ENCODE data around the gene GNL2.
A peak's percentile ranks its signal among the peaks of the same experiment; 100 is the strongest.

The GNL2 gene

DNA sequence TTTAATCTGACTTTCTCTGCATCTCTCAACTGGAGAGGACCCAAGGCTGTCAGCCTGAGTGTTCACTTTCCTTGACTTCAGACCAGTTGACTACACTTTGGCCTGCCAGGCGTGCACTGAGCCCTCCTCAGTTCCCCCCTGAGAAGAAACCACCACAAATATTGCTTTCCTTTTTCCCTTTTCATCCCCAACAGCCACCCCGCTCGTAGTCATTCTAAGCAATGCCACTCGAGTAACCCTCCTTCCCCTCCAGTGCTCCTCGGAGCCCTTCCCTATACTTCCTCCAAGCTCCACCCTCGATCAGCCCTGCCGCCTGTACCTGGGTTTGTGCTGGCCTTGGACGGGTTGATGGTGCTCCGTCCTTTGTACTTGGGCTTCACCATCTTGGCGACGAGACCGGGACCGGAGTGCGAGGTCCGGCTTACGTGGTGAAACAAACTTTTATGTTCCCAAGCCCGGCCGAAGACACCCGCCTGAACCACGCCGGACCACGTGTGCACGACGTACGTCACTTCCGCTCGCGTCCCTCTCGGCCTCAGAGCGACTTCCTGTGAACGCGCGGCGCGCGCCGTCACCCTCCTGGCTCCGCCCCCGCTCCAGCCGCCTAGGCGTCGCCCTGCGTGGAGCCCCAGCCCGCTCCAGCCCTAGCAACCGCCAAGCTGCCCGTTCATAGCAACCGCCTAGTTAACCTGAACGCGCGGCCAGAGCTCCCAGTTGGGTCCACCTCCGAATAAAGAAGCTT, at the start of gene GNL2:
TSS of gene GNL2 (minus strand) at position 498 of the 742 bp plus-strand sequence. CDS start at position 383, 115 bp downstream.
- DNase-seq (ENCODE audit: insufficient read length, low spot score) (peak; percentile 95), FAIRE-seq (peak; percentile 89)

DNA sequence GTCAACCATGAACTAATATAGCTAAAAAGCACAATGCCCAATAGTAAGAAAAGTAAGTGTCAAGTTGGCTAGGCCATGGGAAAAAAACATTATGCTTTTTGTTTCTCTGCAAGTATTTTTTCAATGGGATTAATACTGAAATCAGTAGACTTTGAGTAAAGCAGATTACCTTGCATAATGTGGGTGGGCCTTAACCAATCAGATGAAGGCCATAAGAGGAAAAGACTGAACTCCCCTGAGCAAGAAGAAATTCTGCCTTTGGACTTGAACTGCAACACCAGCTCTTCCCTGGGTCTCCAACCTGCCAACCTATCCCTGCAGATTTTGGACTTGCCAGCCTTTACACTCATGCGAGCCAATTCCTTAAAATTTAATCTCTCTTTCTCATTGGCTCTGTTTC, 45.3 kb upstream of the GNL2 start:
- DNase-seq (ENCODE audit: insufficient read length, low spot score) (no peak), FAIRE-seq (no peak)

DNA sequence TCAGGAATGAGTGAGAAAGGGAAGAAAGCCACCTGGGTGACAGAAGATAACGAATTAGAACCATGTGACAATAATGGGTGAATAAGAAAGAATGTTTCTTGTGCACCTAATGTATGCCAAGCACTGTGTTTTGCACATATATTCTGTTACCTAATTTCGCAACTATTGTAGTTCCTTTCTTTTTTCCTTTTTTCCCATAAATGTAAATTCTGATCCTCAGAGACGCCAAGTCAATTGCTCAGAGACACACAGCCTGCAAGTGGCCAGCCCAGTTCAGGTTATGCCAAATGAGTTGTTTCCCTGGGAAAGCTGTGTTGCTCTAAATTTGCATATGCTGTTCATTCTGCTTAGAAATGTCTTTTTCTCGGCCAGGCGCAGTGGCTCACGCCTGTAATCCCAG, 40.7 kb upstream of the GNL2 start:
- no peak for DNase-seq (ENCODE audit: insufficient read length, low spot score)
- no peak for FAIRE-seq

DNA sequence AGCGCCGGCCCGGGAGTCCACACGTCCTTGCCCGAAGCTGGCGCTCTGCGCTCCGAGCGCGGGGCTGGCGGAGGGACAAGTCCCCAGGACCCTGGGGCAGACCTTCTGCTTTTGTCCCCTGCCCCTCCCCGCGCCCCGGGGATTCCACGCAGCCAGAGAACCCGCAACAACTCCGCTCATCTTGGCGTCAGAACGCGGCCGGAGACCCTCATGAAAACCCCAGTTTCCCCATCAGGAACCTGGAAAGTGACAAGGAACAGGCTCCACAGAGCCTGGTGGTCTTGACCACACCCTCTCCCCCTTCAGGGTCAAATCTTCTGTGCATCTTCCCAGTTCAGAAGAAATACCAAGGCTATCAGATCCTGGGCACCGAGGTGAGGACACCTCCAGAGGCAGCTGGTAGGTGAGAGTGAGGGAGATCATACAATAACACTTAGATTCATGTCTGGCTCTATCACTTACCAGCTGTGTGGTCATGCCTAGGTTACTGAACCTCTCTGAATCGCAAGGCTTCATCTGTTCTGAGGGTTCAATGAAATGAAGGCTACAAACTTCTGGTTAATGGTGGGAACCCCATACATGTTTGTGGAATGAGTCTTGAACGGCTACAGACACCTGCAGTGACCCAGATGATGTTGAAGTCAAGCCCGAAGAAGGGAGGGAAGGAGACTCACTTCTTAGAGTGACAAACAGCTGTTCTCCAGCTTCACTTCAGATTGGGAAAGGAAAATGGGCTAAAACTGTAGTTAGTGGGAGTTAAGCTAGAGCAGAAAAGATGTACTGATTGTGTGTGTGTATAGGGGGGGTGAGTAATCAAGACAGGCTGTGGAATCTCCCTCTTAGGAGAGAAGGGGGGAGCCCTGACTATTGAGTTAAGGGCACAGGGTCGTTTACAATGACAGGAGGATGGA, 39.5 kb upstream of the GNL2 start:
- no peak for FAIRE-seq

DNA sequence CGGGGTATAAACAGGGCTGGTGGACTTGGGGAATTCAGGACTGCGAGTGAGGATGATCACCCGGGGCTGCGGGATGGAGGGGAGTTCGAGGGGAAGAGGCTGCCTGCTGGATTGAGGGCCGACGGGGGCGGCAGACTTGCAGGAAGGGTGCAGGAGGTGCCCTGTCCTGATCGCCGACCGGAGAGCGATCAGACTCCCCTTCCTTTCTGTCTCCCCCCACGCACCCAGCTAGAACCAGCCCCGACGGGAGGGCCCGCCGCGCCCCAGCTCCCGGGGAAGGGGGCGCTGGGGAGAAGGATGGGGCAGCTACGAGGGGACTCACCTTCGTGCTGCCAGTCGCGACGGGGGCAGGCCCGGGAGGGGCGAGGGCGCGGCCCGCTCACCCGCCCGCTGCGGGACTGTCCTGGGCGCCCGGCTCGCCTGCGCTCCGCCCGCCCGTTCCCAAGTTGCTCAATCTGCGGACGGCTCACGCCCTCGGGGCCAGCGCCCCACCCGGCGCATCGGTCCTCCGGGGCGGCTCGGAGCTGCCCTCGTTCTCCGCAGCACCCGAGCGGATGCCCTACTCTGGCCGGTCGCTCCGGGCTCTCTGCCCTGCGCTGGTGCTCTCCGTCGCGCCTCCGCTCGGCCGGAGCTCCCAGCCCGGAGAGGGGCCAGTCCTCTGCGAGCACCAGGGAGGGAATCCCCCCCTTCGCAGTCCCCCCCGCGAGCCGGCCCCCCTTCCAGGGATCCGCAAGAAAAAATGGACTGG, 38.7 kb upstream of the GNL2 start, which contains the start of gene RSPO1:
TSS of gene RSPO1 (minus strand) at position 649 of the 748 bp plus-strand sequence. CDS start 5,231 bp downstream, outside the sequence.
- FAIRE-seq (no peak), DNase-seq (ENCODE audit: insufficient read length, low spot score) (peak; percentile 40)

More for the DNA sequence above, 39.5 kb upstream of the GNL2 start:
- DNase-seq (ENCODE audit: insufficient read length, low spot score), result no peak

DNA sequence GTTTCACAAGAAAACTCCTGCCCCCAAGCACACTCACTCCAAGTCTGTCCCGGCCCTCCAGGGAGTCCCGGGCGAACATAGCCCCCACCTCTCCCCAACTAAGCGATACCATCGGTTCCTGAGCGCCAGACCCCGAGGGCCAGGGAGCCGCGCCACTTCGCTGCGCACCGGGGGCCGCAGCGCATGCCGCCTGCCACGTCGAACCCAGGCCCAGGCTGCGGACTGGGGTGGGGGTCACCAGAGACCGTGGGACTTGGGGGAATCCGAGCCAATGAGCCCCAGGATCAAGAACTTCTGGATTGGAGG, 38.2 kb upstream of the GNL2 start:
- no peak for FAIRE-seq
- no peak for DNase-seq (ENCODE audit: insufficient read length, low spot score)

DNA sequence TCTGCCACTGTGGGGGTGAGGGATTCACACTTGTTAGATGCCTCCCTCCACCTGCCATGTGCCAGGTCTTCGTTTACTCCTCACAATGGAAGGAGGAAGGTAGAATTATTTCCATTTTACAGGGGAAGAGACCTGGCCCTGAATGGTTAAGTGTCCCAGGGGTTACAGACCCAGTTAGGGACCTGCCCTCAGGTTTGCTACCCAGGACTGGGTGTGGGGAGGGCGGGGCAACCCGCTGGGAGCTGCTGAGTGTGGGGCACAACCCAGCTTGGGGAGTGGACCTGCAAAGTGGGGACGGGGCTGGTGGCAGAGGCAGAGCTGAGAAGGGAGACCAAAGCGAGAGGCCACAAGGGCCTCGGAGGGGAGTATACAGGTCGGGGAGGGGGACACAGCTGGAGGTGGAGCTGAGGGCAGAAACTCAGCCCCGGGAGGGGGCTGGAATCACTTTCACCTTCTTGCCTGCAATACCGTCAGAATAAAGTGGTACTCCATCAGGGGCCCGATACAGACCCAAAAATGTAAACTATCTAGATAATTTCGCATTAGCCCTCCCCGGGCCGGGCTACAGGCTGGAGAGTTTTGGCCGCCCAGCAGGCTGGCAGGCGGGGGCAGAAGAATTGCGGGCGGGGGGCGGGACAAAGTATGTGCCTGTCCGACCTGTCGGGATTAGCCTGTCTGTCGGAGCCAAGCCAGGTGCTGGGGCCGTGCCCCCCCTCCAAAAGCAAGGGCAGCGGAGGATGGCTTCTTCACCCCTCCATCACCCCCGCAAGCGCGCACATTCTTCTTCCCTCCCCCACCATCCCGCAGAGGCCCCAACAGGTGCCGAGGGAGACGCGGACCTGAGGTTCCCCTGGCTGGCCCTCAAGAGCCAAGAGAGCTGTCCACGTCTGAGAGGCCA, 37.6 kb upstream of the GNL2 start:
- DNase-seq (ENCODE audit: insufficient read length, low spot score), result no peak
- no peak for FAIRE-seq

DNA sequence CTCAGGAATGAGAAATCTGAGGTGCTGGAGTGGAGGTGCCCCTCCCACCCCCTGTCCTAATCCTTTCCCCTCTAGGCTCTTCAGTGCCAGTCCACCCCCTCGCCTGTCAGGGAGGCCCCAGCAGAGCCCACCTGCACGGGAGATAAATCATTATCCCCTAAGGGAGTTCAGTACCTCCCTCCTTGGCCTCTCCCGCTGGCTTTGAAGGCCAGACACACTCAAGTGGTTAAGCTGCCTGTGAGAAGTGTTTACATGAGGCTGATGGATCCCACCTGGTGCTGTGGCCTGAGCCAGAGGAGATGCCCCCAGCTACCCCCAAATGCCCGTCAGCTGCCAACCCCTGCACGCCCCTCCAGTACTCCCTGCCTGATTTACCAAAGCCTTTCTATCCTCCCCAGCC, 35.3 kb upstream of the GNL2 start:
- DNase-seq (ENCODE audit: insufficient read length, low spot score), result no peak
- FAIRE-seq, result no peak

DNA sequence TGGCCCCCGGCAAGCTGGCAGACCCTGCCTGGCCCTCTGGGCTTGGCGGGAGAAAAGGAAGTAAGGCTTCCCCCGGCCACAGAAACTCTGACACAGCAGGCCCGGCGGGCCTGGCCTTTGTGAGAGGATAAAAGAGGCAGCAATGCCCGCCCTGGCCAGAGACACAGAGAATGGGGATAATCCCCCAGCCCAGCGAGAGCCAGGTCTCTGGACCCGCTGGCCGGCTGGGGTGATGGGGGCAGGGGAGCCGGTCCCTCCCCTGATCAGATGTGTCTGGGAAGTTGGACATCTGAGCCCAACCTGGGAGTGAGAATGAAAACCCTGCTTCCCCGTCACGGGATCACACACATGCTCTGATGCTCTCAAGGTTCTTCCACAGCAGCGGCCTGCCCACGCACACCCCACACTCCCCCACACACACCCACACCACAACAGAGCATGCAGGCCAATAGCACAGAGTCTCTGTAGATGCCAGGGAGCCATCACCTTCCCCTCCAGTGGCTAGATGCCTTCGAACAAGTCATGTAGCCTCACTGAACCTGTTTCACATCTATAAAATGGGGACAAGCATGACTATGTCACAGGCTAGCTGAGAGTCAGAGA, 34.8 kb upstream of the GNL2 start:
- FAIRE-seq (no peak), DNase-seq (ENCODE audit: insufficient read length, low spot score) (no peak)

DNA sequence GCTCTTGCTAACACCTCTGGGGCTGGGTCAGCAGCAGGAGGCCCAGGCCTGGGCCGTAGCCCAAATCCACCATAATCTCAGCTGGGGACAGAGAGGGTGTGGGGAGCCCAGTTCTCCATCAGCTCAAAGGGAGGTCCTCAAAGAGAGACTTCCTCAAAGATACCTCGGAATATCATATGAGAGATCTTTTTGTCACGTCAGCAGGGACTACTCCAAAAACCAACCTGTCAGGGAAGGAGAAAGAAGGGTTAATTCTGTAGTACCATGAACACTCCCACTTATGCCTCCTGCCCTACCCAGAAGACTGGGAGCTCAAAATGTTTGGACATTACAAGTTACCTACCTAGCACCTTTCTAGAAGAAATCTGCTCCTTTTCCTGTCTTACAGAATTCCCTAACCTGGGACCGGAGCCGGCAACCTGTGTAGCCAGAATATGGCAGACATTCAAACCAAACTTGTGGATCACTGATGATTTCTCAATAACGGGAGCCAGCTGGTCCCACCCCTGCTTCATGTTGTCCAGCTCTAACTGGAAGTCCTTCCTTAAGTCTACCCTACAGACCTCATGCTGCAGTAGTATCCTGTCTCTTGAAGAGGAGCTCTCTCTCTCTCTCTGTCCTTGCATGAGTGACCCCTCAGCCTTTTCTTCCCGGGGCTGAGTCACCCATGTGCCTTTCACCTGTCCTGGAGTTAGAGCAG, 34.1 kb upstream of the GNL2 start:
- no peak for DNase-seq (ENCODE audit: insufficient read length, low spot score)
- FAIRE-seq, result no peak

DNA sequence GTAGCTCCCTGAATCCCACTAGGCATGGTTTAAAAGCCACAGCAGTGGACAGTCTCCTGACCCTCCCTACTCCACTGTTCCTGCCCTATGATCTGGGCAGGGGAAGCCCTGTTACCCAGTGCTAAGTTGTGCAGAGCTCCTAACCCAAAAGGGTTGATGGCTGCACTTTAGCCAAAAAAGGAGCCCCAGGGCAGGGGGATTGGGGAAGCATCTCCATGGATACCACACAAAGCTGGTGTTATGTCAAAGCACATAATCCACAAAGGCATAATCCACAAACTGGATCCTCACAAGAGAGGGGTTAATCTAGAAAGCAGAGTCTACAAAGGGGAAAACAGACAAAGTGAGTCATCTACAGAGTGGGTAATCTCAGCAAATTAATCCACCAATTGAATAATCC, 33.3 kb upstream of the GNL2 start:
- FAIRE-seq (no peak), DNase-seq (ENCODE audit: insufficient read length, low spot score) (no peak)

DNA sequence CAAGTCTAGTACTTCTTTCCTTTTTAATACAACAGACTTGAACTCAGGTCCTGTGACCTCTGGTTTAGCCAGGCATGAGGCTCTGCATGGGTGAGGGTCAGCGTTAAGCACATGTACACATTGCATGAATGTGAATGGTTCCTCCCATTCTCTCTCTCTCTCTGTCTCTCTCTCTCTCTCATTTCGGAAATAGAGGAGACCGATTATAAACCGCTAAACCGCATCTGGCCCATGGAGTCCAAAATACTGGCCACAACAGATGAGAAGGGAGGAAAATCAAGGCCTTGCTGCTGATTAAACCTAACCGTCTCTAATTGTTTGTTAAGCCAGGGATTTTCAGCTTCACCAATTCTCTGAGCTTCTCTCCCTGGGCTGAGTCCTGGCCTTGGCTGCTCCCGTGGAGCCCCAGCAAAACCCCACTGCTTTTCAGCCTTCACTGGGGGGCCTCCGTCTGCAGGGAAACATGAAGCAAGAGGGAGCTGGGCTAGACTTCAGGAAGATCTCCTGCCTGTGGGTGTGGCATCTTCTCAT, 32.4 kb upstream of the GNL2 start:
- DNase-seq (ENCODE audit: insufficient read length, low spot score) (no peak), FAIRE-seq (no peak)

DNA sequence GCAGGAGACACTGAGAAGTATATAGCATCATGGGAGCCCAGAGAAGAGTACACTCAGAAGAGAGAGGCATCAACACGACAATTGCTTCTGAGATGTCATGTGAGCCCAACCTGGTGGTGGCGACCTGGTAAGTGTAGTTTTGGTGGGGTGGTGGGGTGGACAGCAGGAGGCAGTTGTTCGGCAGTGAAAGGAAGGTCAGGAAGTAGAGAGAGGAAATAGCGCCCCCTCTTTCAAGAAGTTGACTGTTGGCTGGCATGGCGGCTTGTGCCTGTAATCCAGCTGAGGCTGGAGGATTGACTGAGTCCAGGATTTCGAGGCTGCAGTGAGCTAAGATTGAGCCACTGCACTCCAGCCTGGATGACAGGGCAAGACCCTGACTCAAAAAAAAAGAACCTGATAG, 26.4 kb upstream of the GNL2 start:
- no peak for DNase-seq (ENCODE audit: insufficient read length, low spot score)

DNA sequence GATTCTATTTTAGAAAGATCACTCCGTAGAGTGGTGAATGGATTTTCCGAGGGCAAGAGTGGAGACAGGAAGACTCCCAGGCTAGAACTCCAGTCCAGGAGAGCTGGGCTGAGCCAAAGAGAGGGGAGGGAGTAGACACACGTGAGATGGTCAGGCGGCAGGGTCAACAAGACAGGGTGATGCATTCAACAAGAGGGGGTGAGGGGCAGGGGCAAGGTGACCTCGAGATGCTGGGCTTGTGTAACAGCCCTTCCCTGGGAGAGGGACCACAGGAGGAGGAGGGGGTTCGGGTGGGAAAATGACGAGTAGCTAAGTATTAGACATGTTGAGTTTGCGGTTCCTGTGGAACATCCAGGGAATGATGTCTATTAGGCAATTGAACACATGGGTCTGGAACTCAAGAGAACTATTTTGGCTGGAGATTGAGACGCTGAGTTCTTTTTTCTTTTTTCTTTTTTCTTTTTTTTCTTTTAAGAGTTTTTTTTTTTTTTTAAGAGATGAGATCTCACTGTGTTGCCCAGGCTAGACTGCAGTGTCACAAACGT, 25.7 kb upstream of the GNL2 start:
- FAIRE-seq, result no peak
- DNase-seq (ENCODE audit: insufficient read length, low spot score), result no peak

More for the DNA sequence above, 26.4 kb upstream of the GNL2 start:
- no peak for FAIRE-seq

DNA sequence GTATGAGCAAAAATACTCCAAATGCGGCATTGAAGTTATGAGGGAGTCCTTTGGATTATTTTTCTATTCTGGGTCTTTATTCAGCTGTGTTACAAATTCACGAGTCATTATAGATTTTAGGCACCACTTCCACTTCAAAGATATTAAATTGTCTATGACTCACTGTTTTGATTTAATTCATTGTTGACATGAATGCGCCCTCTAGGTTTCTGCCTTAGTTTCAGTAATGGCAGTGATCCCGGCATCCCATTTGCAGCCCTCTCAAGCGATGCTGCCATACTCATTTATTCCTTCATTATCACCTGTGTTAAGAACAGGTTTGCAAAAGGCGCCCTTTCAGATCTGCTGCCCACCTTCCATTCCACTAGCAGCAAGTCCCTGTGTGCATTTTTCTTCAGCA, 25.0 kb upstream of the GNL2 start:
- DNase-seq (ENCODE audit: insufficient read length, low spot score) (no peak), FAIRE-seq (no peak)

DNA sequence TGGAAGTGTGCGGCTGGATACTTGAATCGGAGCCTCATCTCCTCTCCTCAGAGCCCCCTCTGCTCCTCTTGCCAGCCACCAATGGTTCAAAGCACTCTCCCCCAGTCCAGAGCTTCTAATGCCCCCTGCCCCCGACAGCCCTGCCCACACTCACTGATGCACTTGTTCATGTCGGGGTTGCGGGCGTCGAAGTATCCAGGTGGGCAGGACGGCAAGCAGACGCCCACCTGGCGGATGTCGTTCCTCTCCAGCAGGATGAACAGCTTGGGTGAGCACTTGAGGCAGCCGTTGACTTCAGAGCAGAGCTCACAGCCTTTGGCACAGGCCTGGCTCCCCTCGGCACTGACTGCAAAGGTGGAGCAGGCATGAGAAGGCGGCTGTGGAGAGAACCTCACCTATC, 20.6 kb upstream of the GNL2 start:
- DNase-seq (ENCODE audit: insufficient read length, low spot score) (no peak), FAIRE-seq (no peak)

DNA sequence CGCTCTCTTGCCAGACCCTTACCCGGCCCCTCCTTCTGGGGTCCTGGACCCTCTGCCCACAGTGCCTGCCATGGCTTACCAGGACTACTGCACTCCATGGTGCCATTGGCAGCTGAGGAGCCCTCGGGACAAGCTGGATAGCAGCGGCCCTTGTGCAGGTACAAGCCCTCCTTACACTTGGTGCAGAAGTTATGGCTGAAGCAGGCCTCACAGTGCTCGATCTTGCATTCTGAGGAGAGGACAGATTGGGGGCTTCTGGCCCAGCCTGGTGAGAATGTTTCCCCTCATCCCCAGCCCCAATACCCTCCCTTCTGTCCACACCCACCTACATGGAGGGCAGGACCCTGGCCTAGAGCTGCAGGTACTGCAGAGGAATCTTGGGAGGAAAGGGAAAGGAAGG, 18.4 kb upstream of the GNL2 start:
- no peak for FAIRE-seq
- DNase-seq (ENCODE audit: insufficient read length, low spot score), result no peak

DNA sequence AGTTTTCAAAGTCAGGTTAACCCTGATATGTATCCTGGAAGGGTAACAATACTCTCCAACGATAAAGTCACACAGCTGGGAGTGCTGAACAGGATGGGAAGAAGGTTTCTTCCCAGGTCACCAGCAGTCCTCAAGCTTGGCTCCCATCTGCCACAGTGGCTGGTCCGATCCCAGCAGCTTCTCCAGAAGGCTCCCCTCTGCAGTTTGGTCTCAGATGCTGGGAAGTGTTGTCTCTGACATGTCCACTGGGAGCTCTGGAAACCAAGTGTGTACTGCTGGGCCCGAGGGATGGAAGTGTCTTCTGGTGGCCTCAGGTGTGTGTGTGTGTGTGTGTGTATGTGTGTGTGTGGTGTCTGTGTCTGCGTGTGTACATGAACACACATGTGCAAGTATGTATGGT, 16.4 kb upstream of the GNL2 start:
- FAIRE-seq, result no peak
- no peak for DNase-seq (ENCODE audit: insufficient read length, low spot score)

DNA sequence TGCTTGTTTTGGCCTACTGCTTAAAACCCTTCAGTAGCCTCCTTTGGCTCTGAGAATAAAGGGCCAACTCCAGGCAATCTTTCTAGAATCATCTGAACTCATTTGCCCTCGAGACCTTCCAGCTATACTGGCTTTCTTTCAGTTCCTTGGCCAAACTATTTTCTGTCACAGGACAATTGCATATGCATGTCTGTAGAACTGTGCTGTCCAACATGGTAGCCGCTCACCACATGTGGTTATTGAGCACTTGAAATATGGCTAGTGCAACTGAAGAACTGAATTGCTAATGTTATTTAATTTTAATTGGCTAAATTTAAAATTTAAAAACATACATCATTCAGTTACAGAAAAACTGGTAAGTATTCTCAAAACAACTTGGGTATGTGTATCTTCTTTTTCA, 14.3 kb upstream of the GNL2 start:
- DNase-seq (ENCODE audit: insufficient read length, low spot score) (no peak), FAIRE-seq (no peak)
